HEK293 (cell line): Measurements from ENCODE around the gene FAM234B.

Source experiments
- CTCF ChIA-PET: fragments of 350-600 bp; formaldehyde crosslinking; extraction: SDS; loops from one replicate; lab custom pipeline; 2021; ENCODE audit warnings: antibody characterized with exemption; lab: Yijun Ruan, JAX
- POLR2A ChIA-PET: fragments of 300-600 bp; formaldehyde crosslinking; extraction: SDS; loops from one replicate; lab custom pipeline; 2020; ENCODE audit warnings: antibody characterized with exemption, inconsistent platforms; lab: Yijun Ruan, JAX
- H3K27ac ChIP-seq: fragments of 200-500 bp; sonication (Bioruptor generic); 2 replicates; pipeline ENCODE4 v1.5.1; 2014; ENCODE audit warnings: low read depth, low read length, control low read depth, inconsistent platforms; ENCODE audit errors: extremely low read depth
- H3K36me3 ChIP-seq, 2 experiments: fragments of 200-500 bp in 1 of 2; sonication (Bioruptor generic) in 1 of 2; 1 replicate in 1 of 2; 2 replicates in 1 of 2; pipeline ENCODE4 v1.5.1; 2014 to 2017; ENCODE audit warnings: inconsistent platforms in 2 of 2, low read length in 2 of 2; ENCODE audit not compliant: control insufficient read depth in 2 of 2, insufficient read depth in 1 of 2
- H3K4me1 ChIP-seq: fragments of 200-500 bp; sonication (Bioruptor generic); 2 replicates; pipeline ENCODE4 v1.5.1; 2014; ENCODE audit warnings: mild to moderate bottlenecking, low read length, inconsistent platforms; ENCODE audit not compliant: control insufficient read depth, insufficient read depth
- H3K4me3 ChIP-seq: 2 replicates; pipeline ENCODE4 v1.5.1; 2011; ENCODE audit warnings: low read depth, mild to moderate bottlenecking, control low read depth, low read length, moderate library complexity
- H3K9me3 ChIP-seq: fragments of 200-500 bp; sonication (Bioruptor generic); 2 replicates; pipeline ENCODE4 v1.5.1; 2014; ENCODE audit warnings: low read depth, low read length, inconsistent platforms; ENCODE audit not compliant: control insufficient read depth, insufficient read depth
- BCL11A ChIP-seq: fragments of 450-650 bp; formaldehyde crosslinking; IDR thresholded peaks from 2 replicates; pipeline ENCODE4 v1.5.1; 2016; ENCODE audit warnings: low read depth, missing biosample characterization, missing genetic modification characterization
- CTCF ChIP-seq: fragments of 450-650 bp; formaldehyde crosslinking; IDR thresholded peaks from 2 replicates; pipeline ENCODE4 v1.5.1; 2016; ENCODE audit warnings: missing biosample characterization, missing genetic modification characterization
- GLIS2 ChIP-seq: fragments of 450-650 bp; formaldehyde crosslinking; IDR thresholded peaks from 2 replicates; pipeline ENCODE4 v1.5.1; 2016; ENCODE audit warnings: missing biosample characterization, missing genetic modification characterization
- IKZF3 ChIP-seq: fragments of 450-650 bp; IDR thresholded peaks from 2 replicates; pipeline ENCODE4 v1.5.0; 2018; ENCODE audit warnings: missing biosample characterization, mild to moderate bottlenecking, missing genetic modification characterization, moderate library complexity
- KLF17 ChIP-seq: fragments of 450-650 bp; formaldehyde crosslinking; IDR thresholded peaks from 2 replicates; pipeline ENCODE4 v1.5.1; 2016; ENCODE audit warnings: missing biosample characterization, missing genetic modification characterization
- MZF1 ChIP-seq: fragments of 450-650 bp; formaldehyde crosslinking; IDR thresholded peaks from 2 replicates; pipeline ENCODE4 v1.5.1; 2017; ENCODE audit warnings: missing biosample characterization, missing genetic modification characterization, borderline replicate concordance
- OVOL3 ChIP-seq: fragments of 450-650 bp; formaldehyde crosslinking; IDR thresholded peaks from 2 replicates; pipeline ENCODE4 v1.5.1; 2016; ENCODE audit warnings: missing biosample characterization, missing genetic modification characterization
- PRDM6 ChIP-seq: fragments of 450-650 bp; formaldehyde crosslinking; IDR thresholded peaks from 2 replicates; pipeline ENCODE4 v1.5.1; 2017; ENCODE audit warnings: missing biosample characterization, missing genetic modification characterization
- RBAK ChIP-seq: fragments of 450-650 bp; formaldehyde crosslinking; IDR thresholded peaks from 2 replicates; pipeline ENCODE4 v1.5.1; 2016; ENCODE audit warnings: missing biosample characterization, missing genetic modification characterization
- SCRT2 ChIP-seq: fragments of 450-650 bp; formaldehyde crosslinking; IDR thresholded peaks from 2 replicates; pipeline ENCODE4 v1.5.1; 2016; ENCODE audit warnings: missing biosample characterization, missing genetic modification characterization
- TRIM28 ChIP-seq: IDR thresholded peaks from 2 replicates; pipeline ENCODE4 v1.6.1; 2011; ENCODE audit warnings: low read length, control low read depth, borderline replicate concordance
- ZBTB49 ChIP-seq: fragments of 450-650 bp; formaldehyde crosslinking; IDR thresholded peaks from 2 replicates; pipeline ENCODE4 v1.5.1; 2016; ENCODE audit warnings: missing biosample characterization, missing genetic modification characterization, low read depth
- ZNF155 ChIP-seq: fragments of 450-650 bp; formaldehyde crosslinking; IDR thresholded peaks from 2 replicates; pipeline ENCODE4 v1.5.1; 2016; ENCODE audit warnings: missing biosample characterization, missing genetic modification characterization
- ZNF169 ChIP-seq: fragments of 450-650 bp; formaldehyde crosslinking; IDR thresholded peaks from 2 replicates; pipeline ENCODE4 v1.5.1; 2016; ENCODE audit warnings: missing biosample characterization, missing genetic modification characterization
- ZNF221 ChIP-seq: fragments of 450-650 bp; formaldehyde crosslinking; IDR thresholded peaks from 2 replicates; pipeline ENCODE4 v1.5.1; 2017; ENCODE audit warnings: missing biosample characterization, missing genetic modification characterization, borderline replicate concordance
- ZNF292 ChIP-seq: fragments of 450-650 bp; formaldehyde crosslinking; IDR thresholded peaks from 2 replicates; pipeline ENCODE4 v1.5.1; 2016; ENCODE audit warnings: low read depth, missing biosample characterization, missing genetic modification characterization, borderline replicate concordance
- ZNF426 ChIP-seq: fragments of 450-650 bp; formaldehyde crosslinking; IDR thresholded peaks from 2 replicates; pipeline ENCODE4 v1.5.1; 2017; ENCODE audit warnings: missing biosample characterization, missing genetic modification characterization, mild to moderate bottlenecking, inconsistent platforms, moderate library complexity
- ZNF510 ChIP-seq: fragments of 450-650 bp; formaldehyde crosslinking; IDR thresholded peaks from 2 replicates; pipeline ENCODE4 v1.5.1; 2018; ENCODE audit warnings: mild to moderate bottlenecking, missing genetic modification characterization, missing biosample characterization; ENCODE audit not compliant: insufficient replicate concordance
- ZNF521 ChIP-seq: fragments of 450-650 bp; formaldehyde crosslinking; IDR thresholded peaks from 2 replicates; pipeline ENCODE4 v1.5.1; 2017; ENCODE audit warnings: missing biosample characterization, mild to moderate bottlenecking, missing genetic modification characterization
- ZNF561 ChIP-seq: fragments of 450-650 bp; IDR thresholded peaks from 2 replicates; pipeline ENCODE4 v1.5.1; 2018; ENCODE audit warnings: missing biosample characterization, missing genetic modification characterization, borderline replicate concordance
- ZNF776 ChIP-seq: fragments of 450-650 bp; formaldehyde crosslinking; IDR thresholded peaks from 2 replicates; pipeline ENCODE4 v1.5.0; 2017; ENCODE audit warnings: missing biosample characterization, missing genetic modification characterization, borderline replicate concordance
- ZSCAN23 ChIP-seq: fragments of 450-650 bp; formaldehyde crosslinking; IDR thresholded peaks from 2 replicates; pipeline ENCODE4 v1.5.1; 2016; ENCODE audit warnings: missing biosample characterization, missing genetic modification characterization
- TF ChIP-seq, protein P1 (sequence below): fragments of 450-650 bp; formaldehyde crosslinking; IDR thresholded peaks from 2 replicates; pipeline ENCODE4 v1.5.1; 2016; ENCODE audit warnings: missing biosample characterization, missing genetic modification characterization

The FAM234B gene

GRCh38 chr12:13075118-13075480 is 30.9 kb downstream of the FAM234B start:
- Histone ChIP-seq H3K36me3 (peaks cover 0 to 57% of the 10 kb centered on the region in 2 experiments; a peak in 2 of 3 replicates), H3K4me3 (no peak overlapping the region), H3K4me1 (no peaks in the 10 kb centered on the region), H3K9me3 (no peaks in the 10 kb centered on the region), H3K27ac (no peak overlapping the region)
- TF ChIP-seq KLF17 (tag by site-specific recombination), result no peak
- TF ChIP-seq RBAK (tag by site-specific recombination), result no peak
- TF ChIP-seq, protein P1, sequence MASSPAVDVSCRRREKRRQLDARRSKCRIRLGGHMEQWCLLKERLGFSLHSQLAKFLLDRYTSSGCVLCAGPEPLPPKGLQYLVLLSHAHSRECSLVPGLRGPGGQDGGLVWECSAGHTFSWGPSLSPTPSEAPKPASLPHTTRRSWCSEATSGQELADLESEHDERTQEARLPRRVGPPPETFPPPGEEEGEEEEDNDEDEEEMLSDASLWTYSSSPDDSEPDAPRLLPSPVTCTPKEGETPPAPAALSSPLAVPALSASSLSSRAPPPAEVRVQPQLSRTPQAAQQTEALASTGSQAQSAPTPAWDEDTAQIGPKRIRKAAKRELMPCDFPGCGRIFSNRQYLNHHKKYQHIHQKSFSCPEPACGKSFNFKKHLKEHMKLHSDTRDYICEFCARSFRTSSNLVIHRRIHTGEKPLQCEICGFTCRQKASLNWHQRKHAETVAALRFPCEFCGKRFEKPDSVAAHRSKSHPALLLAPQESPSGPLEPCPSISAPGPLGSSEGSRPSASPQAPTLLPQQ, result no peak
- no peak for TF ChIP-seq CTCF (tag by site-specific recombination)
- CTCF ChIA-PET, result no interaction called here
- POLR2A ChIA-PET, result no interaction called here

- no peaks in the 10 kb centered on the region for H3K4me1 ChIP-seq
- H3K36me3 ChIP-seq, result peaks cover 0 to 58% of the 10 kb centered on the region in 2 experiments; a peak in 2 of 3 replicates
- no peaks in the 10 kb centered on the region for H3K9me3 ChIP-seq
- TF ChIP-seq PRDM6 (tag by site-specific recombination) (no peak), OVOL3 (tag by site-specific recombination) (no peak), ZNF426 (tag by site-specific recombination) (no peak), MZF1 (tag by site-specific recombination) (no peak), ZNF776 (tag by site-specific recombination) (no peak), ZNF561 (tag by site-specific recombination) (no peak)
- H3K27ac ChIP-seq, result no peak overlapping the region
- CTCF ChIA-PET, result no interaction called here
- POLR2A ChIA-PET, result no interaction called here
- H3K4me3 ChIP-seq, result no peak overlapping the region
These were observed 31.8 kb downstream of the FAM234B start for GRCh38 chr12:13075786-13076570.

DNA sequence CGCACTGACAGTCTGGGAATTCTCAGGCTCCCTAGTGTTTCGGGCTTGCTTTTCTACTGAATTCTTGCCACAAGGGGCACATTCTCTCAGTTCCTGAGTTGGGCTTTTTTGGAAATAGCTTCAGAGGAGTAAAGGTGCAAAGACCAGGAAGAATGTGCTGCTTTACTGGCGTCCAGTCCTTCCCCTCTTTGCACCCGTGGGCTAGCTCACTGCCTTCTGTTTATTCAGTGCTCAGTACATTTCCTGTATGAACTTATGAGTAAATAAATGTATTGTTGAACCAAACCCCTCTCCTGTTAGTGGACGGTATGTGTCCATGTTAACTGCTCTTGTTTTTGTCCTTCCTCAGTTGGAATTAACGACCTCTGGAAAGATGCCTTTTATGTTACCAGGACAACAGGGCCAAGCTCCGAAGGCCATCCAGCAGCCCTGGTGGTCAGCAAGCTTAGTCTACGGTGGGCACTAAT is 35.3 kb downstream of the FAM234B start:
- H3K36me3 ChIP-seq, result peaks cover 0 to 49% of the 10 kb centered on the region in 2 experiments; a peak in 2 of 3 replicates
- no peaks in the 10 kb centered on the region for H3K4me1 ChIP-seq
- no peaks in the 10 kb centered on the region for H3K9me3 ChIP-seq
- no peak overlapping the region for H3K27ac ChIP-seq
- CTCF ChIA-PET, result interaction anchor here (0.6 to 1.2 kb wide), 7 partner anchors 9 to 393 kb away, joined by 3 to 8 read pairs (median 3); partner anchors contain the start of gene GPRC5A
- no peak overlapping the region for H3K4me3 ChIP-seq
- POLR2A ChIA-PET, result no interaction called here
- no peak for TF ChIP-seq ZNF221 (tag by site-specific recombination)
- no peak for TF ChIP-seq GLIS2 (tag by site-specific recombination)
- TF ChIP-seq ZBTB49 (tag by site-specific recombination), result no peak
- TF ChIP-seq SCRT2 (tag by site-specific recombination), result no peak
- no peak for TF ChIP-seq ZNF155 (tag by site-specific recombination)
- no peak for TF ChIP-seq ZNF292 (tag by site-specific recombination)
- TF ChIP-seq ZNF521, result no peak
- no peak for TF ChIP-seq IKZF3
- no peak for TF ChIP-seq ZNF169 (tag by site-specific recombination)
- TF ChIP-seq ZSCAN23 (tag by site-specific recombination), result no peak
- TF ChIP-seq BCL11A, result no peak
- no peak for TF ChIP-seq ZNF510 (tag by site-specific recombination)
- no peak for TF ChIP-seq TRIM28
